SJSA1 (cell line): Measurements from ENCODE around the gene EVC. TPM values are rescaled to one million over a fixed set of nuclear protein-coding genes. Genes with fewer than 3 reads are reported as not detected.

Experiments used
- DNase-seq, 2 experiments: peaks; one replicate each; pipeline ENCODE4 v3.0.0-alpha.2; 2015 to 2020; ENCODE audit warnings: low spot score in 2 of 2, low read depth in 1 of 2
- H3K27ac ChIP-seq: fragments of 250-450 bp; sonication (Bioruptor Pico); 2 replicates; pipeline ENCODE4 v1.5.1; 2020; ENCODE audit warnings: mild to moderate bottlenecking, moderate library complexity
- H3K27me3 ChIP-seq: fragments of 250-450 bp; sonication (Bioruptor Pico); replicated peaks from 2 replicates; pipeline ENCODE4 v1.5.1; 2020; ENCODE audit warnings: mild to moderate bottlenecking, moderate library complexity
- H3K36me3 ChIP-seq: fragments of 250-450 bp; sonication (Bioruptor Pico); 2 replicates; pipeline ENCODE4 v1.5.1; 2020; ENCODE audit warnings: mild to moderate bottlenecking
- H3K4me1 ChIP-seq: fragments of 250-450 bp; sonication (Bioruptor Pico); replicated peaks from 2 replicates; pipeline ENCODE4 v1.6.1; 2021; ENCODE audit warnings: mild to moderate bottlenecking
- H3K4me3 ChIP-seq: fragments of 250-450 bp; sonication (Bioruptor Pico); 2 replicates; pipeline ENCODE4 v1.5.1; 2020; ENCODE audit warnings: mild to moderate bottlenecking
- H3K9me3 ChIP-seq: fragments of 250-450 bp; sonication (Bioruptor Pico); replicated peaks from 2 replicates; pipeline ENCODE4 v1.5.1; 2020; ENCODE audit warnings: mild to moderate bottlenecking
- total RNA-seq: library from RNA; depleted of rRNA; stranded (reverse); fragments of >200 nt; shearing (Covaris generic); gene quantifications from 2 replicates; pipeline ENCODE4 v1.2.3, GENCODE V29; 2014

Gene EVC
- total RNA-seq, 1 experiment from 2014 or later = 10.0 TPM

DNA sequence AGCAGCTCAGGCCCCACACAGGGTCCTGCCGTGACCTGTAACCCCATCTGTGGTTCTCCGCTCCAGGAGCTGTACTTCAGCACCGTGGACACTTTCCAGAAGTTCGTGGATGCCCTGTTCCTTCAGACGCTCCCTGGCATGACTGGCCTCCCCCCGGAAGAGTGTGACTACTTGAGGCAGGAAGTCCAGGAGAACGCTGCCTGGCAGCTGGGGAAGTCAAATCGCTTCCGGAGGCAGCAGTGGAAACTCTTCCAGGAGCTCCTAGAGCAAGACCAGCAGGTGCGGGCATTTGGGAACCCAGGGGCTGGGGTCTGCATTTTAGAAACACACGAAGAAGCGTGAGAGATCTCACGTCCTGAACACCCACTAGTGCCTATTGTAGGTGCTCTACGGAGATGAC, 72.5 kb downstream of the EVC start:
- no peak for DNase-seq
- Histone ChIP-seq H3K27me3 (no peaks in the 10 kb centered on the region), H3K27ac (no peak overlapping the region), H3K9me3 (no peaks in the 10 kb centered on the region), H3K4me1 (no peaks in the 10 kb centered on the region), H3K36me3 (no peaks in the 10 kb centered on the region), H3K4me3 (no peak overlapping the region)

DNA sequence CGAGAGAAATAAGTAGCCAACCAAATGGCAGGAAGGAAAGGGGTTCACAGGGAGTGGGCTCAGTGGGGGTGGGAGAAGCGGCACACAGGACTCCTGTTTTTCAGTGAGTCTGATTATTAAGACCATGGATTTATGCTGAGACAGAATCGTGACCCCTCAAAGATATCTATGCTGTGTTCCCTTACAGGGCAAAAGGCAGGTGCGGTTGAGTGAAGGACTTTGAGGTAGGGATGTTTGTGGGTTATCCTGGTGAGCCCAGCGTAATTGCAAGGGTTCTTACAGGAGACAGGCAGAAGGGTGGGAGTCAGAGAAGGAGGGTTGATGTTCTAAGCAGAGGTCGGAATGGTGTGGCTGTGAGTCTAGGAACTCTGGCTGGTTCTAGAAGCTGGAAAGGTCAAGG, 73.0 kb downstream of the EVC start:
- no peaks in the 10 kb centered on the region for H3K4me1 ChIP-seq
- no peaks in the 10 kb centered on the region for H3K36me3 ChIP-seq
- no peak overlapping the region for H3K27ac ChIP-seq
- no peak overlapping the region for H3K4me3 ChIP-seq
- no peak for DNase-seq
- no peaks in the 10 kb centered on the region for H3K27me3 ChIP-seq
- no peaks in the 10 kb centered on the region for H3K9me3 ChIP-seq

DNA sequence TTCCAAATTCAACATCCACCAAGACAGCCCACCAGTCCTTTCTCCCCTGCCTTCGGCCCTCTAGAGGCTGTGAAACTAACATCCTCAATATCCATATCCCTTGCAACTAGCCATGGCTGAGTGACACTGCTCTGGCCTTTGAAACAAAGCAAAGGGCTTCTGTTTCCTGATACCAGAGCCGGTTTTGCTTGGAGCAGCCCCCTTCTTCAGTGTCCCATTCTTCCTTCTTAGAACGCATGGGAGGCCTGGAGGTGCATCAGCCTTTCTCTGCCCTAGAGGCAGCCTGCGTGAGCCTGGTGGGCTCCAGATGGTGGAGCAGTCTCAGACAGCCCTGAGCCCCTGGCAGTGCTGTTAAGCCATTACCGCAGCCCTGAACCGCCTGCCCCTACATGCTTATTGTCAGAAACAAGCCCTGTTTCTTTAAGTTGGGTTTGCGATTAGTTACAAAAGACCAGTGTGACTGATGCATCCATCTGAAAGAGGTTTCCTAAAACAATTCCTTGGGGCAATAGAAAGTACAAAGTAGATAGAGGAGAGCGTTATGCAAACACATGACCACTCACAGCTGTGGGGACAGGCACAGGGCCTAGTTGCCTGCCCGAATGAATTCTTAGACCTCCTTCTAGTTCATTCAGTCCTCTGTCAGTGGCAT, 74.1 kb downstream of the EVC start:
- Histone ChIP-seq H3K4me3 (no peak overlapping the region), H3K36me3 (no peaks in the 10 kb centered on the region), H3K27me3 (no peaks in the 10 kb centered on the region), H3K4me1 (no peaks in the 10 kb centered on the region), H3K9me3 (no peaks in the 10 kb centered on the region), H3K27ac (no peak overlapping the region)
- no peak for DNase-seq

DNA sequence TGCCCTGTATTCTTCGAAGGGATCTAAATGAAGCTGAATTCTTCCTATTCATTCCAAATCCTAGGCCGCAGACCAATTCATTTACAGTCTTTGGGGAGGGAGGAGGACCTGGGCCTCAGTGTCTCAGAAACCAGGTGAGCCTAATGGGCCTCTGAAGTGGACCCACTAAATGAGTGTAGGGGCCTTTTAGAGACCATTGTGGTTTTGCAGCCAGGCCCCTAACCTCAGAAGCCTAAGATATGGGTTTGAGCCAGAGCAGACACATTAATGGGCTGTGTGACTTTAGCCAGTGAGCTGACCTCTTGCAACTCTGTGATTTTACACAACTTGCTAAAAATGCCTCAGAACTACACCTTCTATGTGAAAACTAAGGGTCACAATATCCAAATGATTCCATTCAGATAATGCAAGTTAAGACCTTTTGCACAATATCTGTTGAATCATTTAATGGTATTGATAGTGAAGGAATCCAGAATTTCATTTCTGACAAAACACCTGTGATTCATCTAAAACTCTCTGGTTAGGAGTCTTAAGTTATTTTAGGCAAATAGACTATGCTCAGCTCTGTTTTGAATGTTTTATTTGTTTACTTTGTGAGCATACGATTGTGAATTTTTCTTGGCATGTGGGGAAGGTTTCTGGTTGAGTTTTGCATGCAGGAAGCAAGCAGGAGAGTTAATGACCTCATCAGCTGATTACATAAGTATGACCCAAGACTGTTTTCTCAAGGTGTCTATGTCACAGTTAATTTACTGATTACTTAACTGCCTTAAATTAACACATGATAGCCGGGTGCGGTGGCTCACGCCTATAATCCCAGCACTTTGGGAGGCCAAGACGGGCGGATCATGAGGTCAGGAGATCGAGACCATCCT, 75.0 kb downstream of the EVC start:
- no peak for DNase-seq
- no peaks in the 10 kb centered on the region for H3K27me3 ChIP-seq
- H3K36me3 ChIP-seq = no peaks in the 10 kb centered on the region
- no peak overlapping the region for H3K27ac ChIP-seq
- no peak overlapping the region for H3K4me3 ChIP-seq
- no peaks in the 10 kb centered on the region for H3K4me1 ChIP-seq
- no peaks in the 10 kb centered on the region for H3K9me3 ChIP-seq

DNA sequence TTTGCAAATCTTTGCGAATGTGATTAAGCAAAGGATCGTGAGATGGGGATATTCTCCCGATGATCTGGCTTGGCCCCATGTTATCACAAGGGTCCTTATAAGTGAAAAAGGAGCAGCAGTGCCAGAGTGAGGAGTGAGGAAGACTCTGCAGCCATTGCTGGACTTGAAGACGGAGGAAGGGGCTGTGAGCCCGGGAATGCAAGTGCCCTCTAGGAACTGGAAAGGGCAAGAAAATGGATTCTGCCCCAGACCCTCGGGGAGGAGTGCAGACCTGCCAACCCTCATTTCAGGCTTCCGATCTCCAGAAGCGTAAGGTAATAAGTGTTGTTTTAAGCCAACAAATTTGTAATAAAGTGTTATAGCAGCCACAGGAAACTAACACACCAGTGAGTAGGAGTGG, 76.3 kb downstream of the EVC start:
- no peak overlapping the region for H3K4me3 ChIP-seq
- no peaks in the 10 kb centered on the region for H3K36me3 ChIP-seq
- H3K27ac ChIP-seq = no peak overlapping the region
- DNase-seq = no peak
- H3K27me3 ChIP-seq = no peaks in the 10 kb centered on the region
- H3K9me3 ChIP-seq = no peaks in the 10 kb centered on the region
- no peaks in the 10 kb centered on the region for H3K4me1 ChIP-seq

DNA sequence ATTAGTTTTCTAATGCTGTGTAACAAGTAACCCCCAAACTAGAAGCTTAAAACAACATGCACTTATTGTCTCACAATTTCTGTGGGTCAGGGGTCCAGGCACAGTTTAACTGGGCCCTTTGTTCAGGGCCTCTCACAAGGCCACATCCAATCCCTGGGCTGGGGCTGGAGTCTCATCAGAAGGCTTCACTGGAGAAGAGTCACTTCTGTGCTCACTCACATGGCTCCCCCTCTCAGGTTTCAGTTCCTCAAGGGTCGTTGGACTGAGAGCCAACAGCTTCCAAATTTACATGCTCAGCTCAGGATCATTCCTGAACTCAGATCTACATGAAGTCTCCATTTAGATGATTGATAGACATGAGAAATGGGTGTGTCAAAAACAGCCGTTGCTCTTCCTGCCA, 77.1 kb downstream of the EVC start:
- Histone ChIP-seq H3K27ac (no peak overlapping the region), H3K4me3 (no peak overlapping the region), H3K36me3 (no peaks in the 10 kb centered on the region), H3K9me3 (no peaks in the 10 kb centered on the region), H3K27me3 (no peaks in the 10 kb centered on the region), H3K4me1 (no peaks in the 10 kb centered on the region)
- DNase-seq = no peak

DNA sequence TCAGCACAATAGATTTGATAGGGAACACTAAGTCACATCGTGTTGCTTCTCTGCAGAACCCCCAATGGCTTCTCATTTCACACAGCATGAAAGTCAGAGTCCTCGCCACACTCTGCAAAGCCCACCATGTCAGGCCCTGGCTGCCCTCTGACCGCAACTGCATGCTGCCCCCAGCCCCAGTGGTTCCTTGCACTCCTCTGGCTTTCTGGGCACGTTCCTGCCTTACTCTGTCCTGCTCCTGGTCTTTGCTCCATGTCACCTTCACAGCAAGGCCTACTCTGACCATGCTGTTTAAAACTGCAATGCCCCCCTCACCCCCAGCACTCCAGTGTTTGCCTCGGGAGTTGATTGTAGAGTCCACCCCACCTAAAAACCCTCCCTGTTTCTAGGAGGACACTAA, 78.1 kb downstream of the EVC start:
- no peaks in the 10 kb centered on the region for H3K4me1 ChIP-seq
- no peak overlapping the region for H3K4me3 ChIP-seq
- no peak overlapping the region for H3K27ac ChIP-seq
- H3K36me3 ChIP-seq = no peaks in the 10 kb centered on the region
- H3K9me3 ChIP-seq = no peaks in the 10 kb centered on the region
- H3K27me3 ChIP-seq = no peaks in the 10 kb centered on the region
- DNase-seq = peak in 1 of 2 experiments; percentile 5

DNA sequence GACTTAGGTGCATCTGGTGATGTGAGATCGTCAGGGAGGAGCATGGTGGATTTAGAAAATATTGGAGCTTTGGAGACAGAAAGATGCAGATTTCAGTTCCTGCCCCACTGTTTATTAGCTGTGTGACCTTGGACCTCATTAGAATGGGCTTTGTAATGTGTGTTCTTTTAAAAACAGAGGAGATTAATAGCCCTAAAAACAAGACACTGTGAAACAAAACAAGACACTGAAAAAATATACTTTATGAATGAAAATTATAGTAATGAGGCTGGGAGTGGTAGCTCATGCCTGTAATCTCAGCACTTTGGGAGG, 79.5 kb downstream of the EVC start:
- 0 out of 2 replicates have a peak, but pooled peaks cover 7% of the 10 kb centered on the region for H3K36me3 ChIP-seq
- DNase-seq = no peak
- H3K4me1 ChIP-seq = no peaks in the 10 kb centered on the region
- no peaks in the 10 kb centered on the region for H3K27me3 ChIP-seq
- no peak overlapping the region for H3K4me3 ChIP-seq
- H3K9me3 ChIP-seq = no peaks in the 10 kb centered on the region
- no peak overlapping the region for H3K27ac ChIP-seq

DNA sequence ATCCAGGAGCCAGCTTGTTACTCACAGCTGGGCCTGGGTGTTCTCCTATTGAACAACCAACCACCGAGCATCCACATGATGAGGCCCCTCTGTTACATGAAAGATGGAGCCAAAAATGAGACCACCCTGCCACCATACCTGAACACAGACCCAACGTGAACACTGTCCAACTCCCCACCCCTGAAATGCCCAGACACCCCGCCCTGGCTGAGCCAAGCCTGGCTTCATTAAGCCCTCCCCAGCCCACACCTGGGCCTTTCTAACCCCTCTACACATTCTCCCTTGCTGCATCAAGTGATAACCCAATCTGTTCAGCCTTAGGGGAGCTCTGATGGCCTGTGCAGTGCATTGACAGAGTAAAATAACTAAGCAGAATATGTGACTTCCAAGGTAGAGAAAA, 80.7 kb downstream of the EVC start:
- Histone ChIP-seq H3K36me3 (0 out of 2 replicates have a peak, but pooled peaks cover 7% of the 10 kb centered on the region), H3K4me3 (no peak overlapping the region), H3K4me1 (no peaks in the 10 kb centered on the region)

DNA sequence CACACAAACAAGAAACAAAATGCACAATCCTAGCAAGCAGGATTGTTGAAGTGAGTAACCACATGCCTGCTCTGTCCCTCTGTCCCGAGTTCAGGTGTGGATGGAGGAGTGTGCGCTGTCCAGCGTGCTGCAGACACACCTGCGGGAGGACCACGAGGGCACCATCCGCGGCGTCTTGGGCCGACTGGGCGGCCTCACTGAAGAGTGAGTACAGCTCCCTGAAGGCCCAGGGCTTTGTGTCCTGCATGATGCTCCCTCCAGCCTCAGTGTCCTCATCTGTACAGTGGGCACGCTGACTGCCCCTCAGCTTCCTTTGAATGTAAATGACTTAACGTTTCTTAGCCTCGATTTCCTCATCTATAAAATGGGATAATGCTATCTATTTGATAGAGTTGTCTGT, 82.5 kb downstream of the EVC start:
- DNase-seq = no peak
- Histone ChIP-seq H3K27ac (no peak overlapping the region), H3K4me1 (no peaks in the 10 kb centered on the region), H3K9me3 (no peaks in the 10 kb centered on the region), H3K36me3 (peaks cover 8% of the 10 kb centered on the region; the same call in 1 of the 2 replicates), H3K27me3 (no peaks in the 10 kb centered on the region), H3K4me3 (no peak overlapping the region)

More for the DNA sequence above, 80.7 kb downstream of the EVC start:
- DNase-seq = no peak
- H3K9me3 ChIP-seq = no peaks in the 10 kb centered on the region
- H3K27me3 ChIP-seq = no peaks in the 10 kb centered on the region
- H3K27ac ChIP-seq = no peak overlapping the region

DNA sequence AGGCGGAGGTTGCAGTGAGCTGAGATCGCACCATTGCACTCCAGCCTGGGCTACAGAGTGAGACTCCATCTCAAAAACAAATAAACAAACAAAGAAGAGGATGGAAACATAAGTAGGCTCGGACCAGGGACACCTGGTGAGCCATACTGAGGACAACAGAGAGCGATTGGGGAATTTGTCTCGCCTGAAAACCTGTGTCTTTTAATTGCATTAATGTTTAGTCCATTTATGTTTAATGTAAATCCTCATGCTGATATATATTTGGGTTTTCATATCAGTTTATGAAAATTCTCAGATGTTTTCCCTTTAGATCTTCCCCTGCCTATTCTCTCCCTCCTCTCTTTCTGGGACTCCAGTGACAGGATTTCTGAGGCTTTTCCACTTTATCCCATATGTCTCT, 84.6 kb downstream of the EVC start:
- Histone ChIP-seq H3K27me3 (no peaks in the 10 kb centered on the region), H3K4me1 (no peaks in the 10 kb centered on the region), H3K27ac (no peak overlapping the region), H3K9me3 (no peaks in the 10 kb centered on the region), H3K36me3 (peaks cover 9% of the 10 kb centered on the region; the same call in 1 of the 2 replicates), H3K4me3 (no peak overlapping the region)
- DNase-seq = no peak

DNA sequence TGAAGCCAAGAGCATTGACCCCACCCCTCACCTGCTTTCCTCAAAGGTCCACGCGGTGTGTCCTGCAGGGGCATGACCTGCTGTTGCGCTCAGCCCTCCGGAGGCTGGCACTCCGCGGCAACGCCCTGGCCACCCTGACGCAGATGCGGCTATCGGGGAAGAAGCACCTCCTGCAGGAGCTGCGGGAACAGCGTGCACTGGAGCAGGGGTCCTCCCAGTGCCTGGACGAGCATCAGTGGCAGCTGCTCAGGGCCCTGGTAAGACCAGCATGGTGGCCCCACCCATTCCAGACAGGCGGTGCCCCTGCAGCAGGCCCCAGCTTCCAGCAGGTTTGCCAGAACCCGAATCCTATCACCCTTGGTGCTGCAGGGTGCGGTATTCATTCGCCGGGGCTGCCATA, 86.0 kb downstream of the EVC start:
- Histone ChIP-seq H3K9me3 (no peaks in the 10 kb centered on the region), H3K27me3 (no peaks in the 10 kb centered on the region), H3K27ac (no peak overlapping the region), H3K36me3 (peaks cover 9% of the 10 kb centered on the region; the same call in 1 of the 2 replicates), H3K4me3 (no peak overlapping the region), H3K4me1 (no peaks in the 10 kb centered on the region)
- DNase-seq = no peak

DNA sequence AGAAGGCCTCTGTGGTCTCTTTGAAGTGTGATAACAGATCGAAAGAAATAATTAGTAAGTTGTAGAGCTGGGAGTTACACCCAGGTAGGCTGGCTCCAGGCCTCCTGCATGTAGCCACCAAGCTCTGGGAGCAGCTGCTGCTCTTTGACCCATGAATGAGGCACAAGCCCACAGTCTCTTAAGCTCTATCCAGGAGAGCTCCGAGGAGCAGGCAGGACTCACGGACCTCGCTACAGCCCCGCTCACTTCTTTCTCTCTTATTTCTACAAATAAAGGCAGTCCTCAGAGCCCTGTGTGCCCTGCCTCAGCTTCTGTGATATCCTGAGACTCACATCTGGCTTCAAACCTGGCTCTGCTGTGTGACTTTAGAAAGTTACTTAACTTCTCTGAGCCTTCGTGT, 86.9 kb downstream of the EVC start:
- H3K9me3 ChIP-seq = no peaks in the 10 kb centered on the region
- no peaks in the 10 kb centered on the region for H3K27me3 ChIP-seq
- no peak overlapping the region for H3K27ac ChIP-seq
- no peak for DNase-seq
- no peaks in the 10 kb centered on the region for H3K4me1 ChIP-seq
- H3K4me3 ChIP-seq = no peak overlapping the region
- H3K36me3 ChIP-seq = peaks cover 9% of the 10 kb centered on the region; the same call in 1 of the 2 replicates

DNA sequence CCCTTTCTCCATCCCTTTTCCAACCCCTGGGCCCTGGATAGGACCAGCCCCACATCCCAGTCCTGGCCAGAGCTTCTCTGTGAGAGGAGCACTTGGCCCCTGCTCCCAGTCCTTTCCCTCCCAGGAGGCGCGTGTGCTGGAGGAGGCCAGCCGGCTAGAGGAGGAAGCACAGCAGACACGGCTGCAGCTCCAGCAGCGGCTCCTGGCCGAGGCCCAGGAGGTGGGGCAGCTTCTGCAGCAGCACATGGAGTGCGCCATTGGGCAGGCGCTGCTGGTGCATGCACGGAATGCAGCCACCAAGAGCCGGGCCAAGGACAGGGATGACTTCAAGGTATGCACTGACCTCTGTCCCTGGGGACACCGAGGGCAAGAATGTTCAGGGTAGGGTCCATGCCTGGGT, 87.5 kb downstream of the EVC start:
- Histone ChIP-seq H3K4me3 (no peak overlapping the region), H3K27ac (no peak overlapping the region), H3K36me3 (peaks cover 9% of the 10 kb centered on the region; the same call in 1 of the 2 replicates), H3K27me3 (no peaks in the 10 kb centered on the region), H3K4me1 (no peaks in the 10 kb centered on the region), H3K9me3 (no peaks in the 10 kb centered on the region)
- DNase-seq = no peak
